HG02759 (cell line): ENCODE results near the gene ANO2.

Experiments
- ATAC-seq: cut with Tn5 transposase; IDR thresholded peaks from one replicate; pipeline ENCODE4 v1.9.1; 2021; ENCODE audit warnings: mild to moderate bottlenecking, moderate library complexity; ENCODE audit not compliant: unreplicated experiment

The ANO2 gene

GRCh38 chr12:5783289-5783920, 161.7 kb downstream of the ANO2 start:
- ATAC-seq: no peak

- no peak for ATAC-seq
Measured at GRCh38 chr12:5780536-5780935, 164.5 kb downstream of the ANO2 start.

- ATAC-seq: no peak
Measured at GRCh38 chr12:5779401-5779800, 165.7 kb downstream of the ANO2 start.

GRCh38 chr12:5778821-5779220, 166.2 kb downstream of the ANO2 start:
- ATAC-seq: no peak

- no peak for ATAC-seq
Measured at GRCh38 chr12:5777451-5777850, 167.6 kb downstream of the ANO2 start.

GRCh38 chr12:5776091-5776490, 169.0 kb downstream of the ANO2 start:
- ATAC-seq: no peak

GRCh38 chr12:5773550-5773949, 171.5 kb downstream of the ANO2 start:
- no peak for ATAC-seq

GRCh38 chr12:5771756-5772155, 173.3 kb downstream of the ANO2 start:
- ATAC-seq: no peak

- no peak for ATAC-seq
Measured at GRCh38 chr12:5770727-5771126, 174.3 kb downstream of the ANO2 start.

GRCh38 chr12:5768581-5769196, 176.4 kb downstream of the ANO2 start:
- no peak for ATAC-seq

DNA sequence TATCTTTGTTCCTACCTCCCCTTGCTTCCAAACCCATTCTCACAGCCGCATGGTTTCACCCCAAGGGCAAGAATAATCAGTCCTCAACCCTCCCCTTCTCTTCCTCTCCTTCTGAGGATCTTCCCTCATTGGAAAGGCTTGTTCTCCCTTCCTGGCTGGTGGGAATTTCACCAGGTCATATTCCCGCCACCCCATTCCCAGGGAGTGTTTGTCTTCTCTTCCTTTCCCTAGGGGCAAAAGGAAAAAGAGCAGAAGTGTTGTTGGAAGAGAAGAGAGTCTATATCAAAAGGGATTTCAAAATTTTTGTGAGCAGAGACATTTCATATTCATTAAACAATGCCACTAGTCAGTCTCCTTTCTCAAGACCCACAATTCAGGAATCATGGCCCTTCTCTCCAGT, 176.9 kb downstream of the ANO2 start:
- ATAC-seq: no peak

DNA sequence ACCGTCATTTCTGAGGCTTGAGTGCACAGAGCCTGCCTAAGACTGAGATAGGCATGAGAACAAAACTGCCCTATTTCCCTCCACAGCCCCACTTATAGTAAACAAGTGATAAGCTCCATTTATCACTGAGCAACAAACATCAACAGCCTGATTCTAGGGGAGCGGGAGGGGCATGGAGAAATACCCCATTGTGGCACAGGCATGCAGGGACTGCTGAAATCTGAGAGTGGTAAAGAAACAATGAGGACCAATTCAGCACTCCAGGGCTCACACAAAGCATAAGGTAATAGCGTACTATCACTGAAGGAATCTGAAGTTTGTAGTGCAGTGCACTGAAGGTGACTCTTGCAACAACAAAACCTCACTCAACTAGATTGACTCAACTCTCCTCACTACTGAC, 186.7 kb downstream of the ANO2 start:
- ATAC-seq: no peak

GRCh38 chr12:5756338-5756842, 188.7 kb downstream of the ANO2 start:
- no peak for ATAC-seq

GRCh38 chr12:5748027-5748426, 197.0 kb downstream of the ANO2 start:
- no peak for ATAC-seq

DNA sequence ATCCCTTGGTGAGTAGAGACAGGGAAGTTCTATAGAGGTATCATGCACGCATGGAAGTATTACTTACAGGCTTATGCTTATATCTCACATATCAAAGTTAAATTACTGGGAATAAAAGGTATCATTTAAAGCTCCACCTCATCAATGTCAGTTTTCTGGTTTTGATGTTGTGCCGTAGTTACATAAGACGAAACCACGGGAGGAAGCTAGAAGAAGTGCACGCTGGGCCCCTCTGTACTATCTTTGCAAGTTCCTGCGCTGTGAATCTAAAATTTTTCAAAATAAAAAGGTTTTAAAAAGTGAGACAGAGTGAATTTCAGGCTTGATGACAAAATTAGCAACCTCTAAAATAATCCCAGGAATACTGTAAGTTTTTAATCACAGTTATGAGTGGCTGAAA, 198.1 kb downstream of the ANO2 start:
- ATAC-seq: no peak

GRCh38 chr12:5746036-5746908, 198.8 kb downstream of the ANO2 start:
- ATAC-seq: no peak

DNA sequence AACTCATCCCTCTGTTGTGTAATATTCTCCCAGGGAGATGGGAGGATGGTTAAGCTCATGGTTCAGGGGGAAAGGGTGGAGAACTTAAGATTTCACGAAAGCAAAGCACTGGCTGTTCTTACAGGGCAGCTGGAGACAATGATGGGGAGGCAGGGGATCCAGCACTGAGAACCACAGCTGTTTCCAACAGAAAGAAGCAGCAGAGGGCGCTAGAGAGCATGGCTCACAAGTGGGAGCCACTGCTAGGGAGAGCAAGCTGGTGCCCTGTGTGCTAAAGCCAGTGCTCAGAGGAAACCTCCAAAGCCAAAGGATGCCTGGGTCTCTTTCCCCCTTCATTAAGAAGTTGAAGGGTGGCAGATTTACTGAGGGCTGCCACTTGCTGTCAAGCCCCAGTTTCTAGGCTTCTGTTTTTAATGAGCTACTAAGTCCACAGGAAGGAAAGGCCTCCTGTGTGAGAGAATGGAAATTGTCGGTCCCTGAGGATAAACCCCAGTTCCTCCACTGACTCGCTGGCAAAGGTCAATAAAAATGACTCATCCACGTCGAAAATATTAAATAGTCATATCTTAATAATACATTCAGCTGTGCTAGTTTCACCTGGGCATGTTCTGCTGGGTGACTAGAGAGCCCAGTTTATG, 199.7 kb downstream of the ANO2 start:
- peak; percentile 54 for ATAC-seq

- ATAC-seq: no peak
Measured at GRCh38 chr12:5742258-5742657, 202.8 kb downstream of the ANO2 start.

- no peak for ATAC-seq
Measured at GRCh38 chr12:5739917-5740316, 205.1 kb downstream of the ANO2 start.

DNA sequence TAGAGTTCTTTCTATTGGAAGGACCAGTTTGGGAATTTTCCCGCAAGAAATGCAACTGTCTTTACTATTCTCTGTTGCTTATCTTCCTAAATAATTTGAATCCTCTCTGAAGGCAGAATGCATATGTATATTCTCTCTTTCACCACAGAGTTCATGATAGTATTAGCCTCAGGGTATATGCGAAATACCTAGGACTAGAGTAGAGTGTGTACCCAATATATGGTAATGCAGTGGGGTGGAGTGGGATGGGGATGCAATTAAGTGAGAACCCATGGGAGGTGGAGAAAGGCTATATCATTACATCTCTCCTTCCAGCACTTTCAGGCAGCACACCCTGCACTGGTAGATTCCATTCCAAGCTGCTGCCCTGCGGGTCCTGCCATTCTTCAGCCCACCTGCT, 207.3 kb downstream of the ANO2 start:
- ATAC-seq: no peak

DNA sequence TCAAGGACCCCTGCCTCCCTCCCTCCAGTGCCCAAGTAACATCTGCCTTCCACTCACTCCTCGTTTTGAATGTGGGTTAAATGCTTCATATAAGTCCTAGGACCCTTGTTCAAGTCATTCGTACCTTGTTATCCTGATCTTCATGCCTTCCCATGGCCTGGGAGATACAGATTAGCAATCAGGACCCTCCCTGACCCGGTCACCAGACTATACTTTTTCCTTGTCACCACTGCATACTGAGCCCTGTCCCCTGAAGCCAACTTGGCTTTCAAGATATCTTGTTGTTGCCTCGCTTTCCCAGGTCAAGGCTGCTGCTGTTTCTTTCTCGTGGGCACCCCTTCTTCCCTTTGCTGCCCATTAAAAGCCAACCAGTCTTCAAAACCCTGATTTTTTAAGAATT, 208.5 kb downstream of the ANO2 start:
- ATAC-seq: no peak
